NCI-H128 (cell line): ENCODE data around the gene GRIP2.

Experiments
- DNase-seq: peaks from one replicate; lab custom pipeline; 2025; ENCODE audit not compliant: unreplicated experiment; lab: John Stamatoyannopoulos, UW

GRIP2 gene

GRCh38 chr3:14541646-14542045 lies 1.5 kb upstream of the GRIP2 start:
- no peak for DNase-seq

GRCh38 chr3:14540821-14541385 lies 761 bp upstream of the GRIP2 start:
- no peak for DNase-seq

- no peak for DNase-seq
Measured at GRCh38 chr3:14539384-14539741, 779 bp downstream of the GRIP2 start.

- DNase-seq = no peak
Measured at GRCh38 chr3:14538451-14539088, 1.6 kb downstream of the GRIP2 start.

GRCh38 chr3:14537590-14538450 lies 2.3 kb downstream of the GRIP2 start:
- DNase-seq = no peak

- DNase-seq = no peak
Measured at GRCh38 chr3:14536837-14537589, 3.1 kb downstream of the GRIP2 start.

GRCh38 chr3:14536055-14536815 lies 3.9 kb downstream of the GRIP2 start:
- no peak for DNase-seq

GRCh38 chr3:14535616-14536015 lies 4.5 kb downstream of the GRIP2 start:
- DNase-seq = no peak

GRCh38 chr3:14534516-14535191 lies 5.5 kb downstream of the GRIP2 start:
- no peak for DNase-seq

GRCh38 chr3:14533457-14533958 lies 6.6 kb downstream of the GRIP2 start:
- no peak for DNase-seq

- no peak for DNase-seq
Measured at GRCh38 chr3:14532691-14533456, 7.3 kb downstream of the GRIP2 start.

GRCh38 chr3:14531856-14532395 lies 8.2 kb downstream of the GRIP2 start:
- DNase-seq = no peak

GRCh38 chr3:14528081-14528480 lies 12.1 kb downstream of the GRIP2 start:
- DNase-seq = no peak

GRCh38 chr3:14525685-14526631 lies 14.2 kb downstream of the GRIP2 start:
- DNase-seq = no peak

GRCh38 chr3:14524920-14525660 lies 15.1 kb downstream of the GRIP2 start:
- DNase-seq = no peak

- no peak for DNase-seq
Measured at GRCh38 chr3:14524311-14524711, 15.8 kb downstream of the GRIP2 start.

- no peak for DNase-seq
Measured at GRCh38 chr3:14523792-14524191, 16.4 kb downstream of the GRIP2 start.
